GM21619 (cell line): Measurements from ENCODE around the gene OMA1.
A peak's percentile ranks its signal among the peaks of the same experiment; 100 is the strongest.
"Not testable (repeated sequence)": the region's sequence is repeated elsewhere in the genome, so short reads cannot be mapped to it uniquely, and the experiment has no call there.

Source experiments
- ATAC-seq: cut with Tn5 transposase; IDR thresholded peaks from one replicate; pipeline ENCODE4 v1.9.1; 2021; ENCODE audit not compliant: unreplicated experiment

Gene OMA1

GRCh38 chr1:58546520-58547308, at the start of gene OMA1:
TSS of gene OMA1 (minus strand) at chr1:58546726. CDS start at chr1:58539294, 7,432 bp downstream.
- ATAC-seq, result peak; percentile 94

GRCh38 chr1:58594546-58594945, 48.0 kb upstream of the OMA1 start:
- ATAC-seq, result no peak

- ATAC-seq, result no peak
Measured at GRCh38 chr1:58592522-58593134, 46.1 kb upstream of the OMA1 start.

GRCh38 chr1:58591806-58592205, 45.3 kb upstream of the OMA1 start:
- ATAC-seq, result no peak

GRCh38 chr1:58590019-58590418, 43.5 kb upstream of the OMA1 start:
- ATAC-seq, result no peak

- no peak for ATAC-seq
Measured at GRCh38 chr1:58588396-58588795, 41.9 kb upstream of the OMA1 start.

GRCh38 chr1:58587667-58588066, 41.1 kb upstream of the OMA1 start:
- ATAC-seq, result no peak

GRCh38 chr1:58586271-58586670, 39.7 kb upstream of the OMA1 start:
- no peak for ATAC-seq

- no peak for ATAC-seq
Measured at GRCh38 chr1:58585581-58586151, 39.1 kb upstream of the OMA1 start.

- no peak for ATAC-seq
Measured at GRCh38 chr1:58585166-58585565, 38.6 kb upstream of the OMA1 start.

- ATAC-seq, result peak; percentile 51
Measured at GRCh38 chr1:58584082-58584895, 37.8 kb upstream of the OMA1 start.

- ATAC-seq, result no peak
Measured at GRCh38 chr1:58583496-58583895, 37.0 kb upstream of the OMA1 start.

GRCh38 chr1:58582143-58582542, 35.6 kb upstream of the OMA1 start:
- not testable (repeated sequence) for ATAC-seq

- no peak for ATAC-seq
Measured at GRCh38 chr1:58581641-58582040, 35.1 kb upstream of the OMA1 start.

GRCh38 chr1:58580186-58580585, 33.7 kb upstream of the OMA1 start:
- no peak for ATAC-seq

GRCh38 chr1:58577654-58578030, 31.1 kb upstream of the OMA1 start:
- ATAC-seq, result no peak

GRCh38 chr1:58576727-58577653, 30.5 kb upstream of the OMA1 start, which contains the start of gene TACSTD2:
TSS of gene TACSTD2 (minus strand) at chr1:58577252. CDS start at chr1:58577156, 96 bp downstream.
- ATAC-seq, result no peak

- no peak for ATAC-seq
Measured at GRCh38 chr1:58576325-58576726, 29.8 kb upstream of the OMA1 start.

GRCh38 chr1:58575551-58576324, 29.2 kb upstream of the OMA1 start:
- ATAC-seq, result no peak
